Fibroblast of the aortic adventitia (primary cell): ENCODE results near the gene KCNS3. TPM values are rescaled to one million over a fixed set of nuclear protein-coding genes. Genes with fewer than 3 reads are reported as not detected.
A peak's percentile ranks its signal among the peaks of the same experiment; 100 is the strongest.

Source experiments
- DNase-seq: peaks from one replicate; pipeline ENCODE4 v3.0.0-alpha.2; 2010; ENCODE audit warnings: low read depth
- H3K4me3 ChIP-seq: 2 replicates; pipeline ENCODE4 v1.5.1; 2011; ENCODE audit warnings: low read depth, mild to moderate bottlenecking, control low read depth, low read length, moderate library complexity
- CTCF ChIP-seq: IDR thresholded peaks from 2 replicates; pipeline ENCODE4 v1.5.1; 2011; ENCODE audit warnings: mild to moderate bottlenecking, low read length, control low read depth, inconsistent platforms; ENCODE audit not compliant: insufficient read depth
- total RNA-seq: library from RNA; depleted of rRNA; stranded (reverse); fragments of >200 nt; gene quantifications from 2 replicates; pipeline ENCODE4 v1.2.3, GENCODE V29; 2012; ENCODE audit warnings: low replicate concordance

The KCNS3 gene
- total RNA-seq, 1 donor = 0.36 TPM

GRCh38 chr2:17979707-17980106 is 101.2 kb downstream of the KCNS3 start:
- peak; percentile 39 for DNase-seq
- TF ChIP-seq CTCF = no peak
- H3K4me3 ChIP-seq = no peak overlapping the region

- DNase-seq = no peak
- H3K4me3 ChIP-seq = no peak overlapping the region
- no peak for TF ChIP-seq CTCF
Measured at GRCh38 chr2:17981936-17982335, 103.5 kb downstream of the KCNS3 start.

Other genes starting within 250 kb of the KCNS3 start
- 31.0 and 44.1 TPM in 2 replicates for gene SMC6, start 124.9 kb upstream of the KCNS3 start, total RNA-seq
- gene GEN1, start 124.5 kb upstream of the KCNS3 start, total RNA-seq = 32.4 and 51.2 TPM in 2 replicates
- gene MSGN1, start 62.2 kb upstream of the KCNS3 start, total RNA-seq = not detected in 2 replicates